HCT116 (cell line): ENCODE results near the gene GAB2.

Source experiments
- EGR1 ChIP-seq: IDR thresholded peaks from 2 replicates; pipeline ENCODE4 v1.6.1; 2012; ENCODE audit warnings: low read depth
- POLR2A ChIP-seq: IDR thresholded peaks from 2 replicates; pipeline ENCODE4 v1.7.0; 2011; ENCODE audit warnings: borderline replicate concordance; ENCODE audit not compliant: insufficient read depth, insufficient read length; ENCODE audit errors: extremely low read depth

- TF ChIP-seq POLR2A (no peak), EGR1 (no peak)
These were observed 177.8 kb downstream of the GAB2 start for GRCh38 chr11:78239781-78240180.
